GM12878 (cell line): ENCODE results near the gene DISP2. TPM values are rescaled to one million over a fixed set of nuclear protein-coding genes. Genes with fewer than 3 reads are reported as not detected.
A peak's percentile ranks its signal among the peaks of the same experiment; 100 is the strongest.

Experiments used
- BCL11A ChIP-seq: IDR thresholded peaks from 2 replicates; pipeline ENCODE4 v1.6.1; 2011; ENCODE audit warnings: low read depth, low read length
- BCLAF1 ChIP-seq: fragments of 450-650 bp; IDR thresholded peaks from 2 replicates; pipeline ENCODE4 v1.6.1; 2017; ENCODE audit warnings: antibody characterized with exemption, mild to moderate bottlenecking, moderate library complexity
- ETV6 ChIP-seq, 2 experiments: fragments of 450-650 bp in 1 of 2; IDR thresholded peaks in 1 of 2; conservative IDR thresholded peaks in 1 of 2; 2 replicates each; pipeline ENCODE4 v1.6.1; 2014; ENCODE audit warnings: antibody characterized with exemption in 1 of 2, borderline replicate concordance in 1 of 2, low read depth in 1 of 2, mild to moderate bottlenecking in 1 of 2, moderate library complexity in 1 of 2
- FOXK2 ChIP-seq: fragments of 450-650 bp; IDR thresholded peaks from 2 replicates; pipeline ENCODE4 v1.6.1; 2017; ENCODE audit warnings: mild to moderate bottlenecking, moderate library complexity
- MTA2 ChIP-seq: fragments of 450-650 bp; IDR thresholded peaks from 2 replicates; pipeline ENCODE4 v1.6.1; 2016; ENCODE audit warnings: low read depth, mild to moderate bottlenecking, moderate library complexity
- MTA3 ChIP-seq: IDR thresholded peaks from 2 replicates; pipeline ENCODE4 v1.6.1; 2012; ENCODE audit warnings: low read length, inconsistent platforms, borderline replicate concordance
- MYB ChIP-seq: fragments of 150-350 bp; IDR thresholded peaks from 2 replicates; pipeline ENCODE4 v1.6.1; 2014; ENCODE audit warnings: mild to moderate bottlenecking, low read depth, low read length, borderline replicate concordance
- NKRF ChIP-seq: fragments of 450-650 bp; conservative IDR thresholded peaks from 2 replicates; pipeline ENCODE4 v1.6.1; 2017; ENCODE audit warnings: mild to moderate bottlenecking, moderate library complexity
- PBX3 ChIP-seq: IDR thresholded peaks from 2 replicates; pipeline ENCODE4 v1.6.1; 2011; ENCODE audit warnings: mild to moderate bottlenecking, low read depth, low read length, moderate library complexity; ENCODE audit not compliant: insufficient replicate concordance
- SRF ChIP-seq, 2 experiments: IDR thresholded peaks; 2 replicates each; pipeline ENCODE4 v1.6.1; 2011; ENCODE audit warnings: low read depth in 2 of 2, low read length in 2 of 2, mild to moderate bottlenecking in 1 of 2, moderate library complexity in 1 of 2
- TCF12 ChIP-seq: IDR thresholded peaks from 2 replicates; pipeline ENCODE4 v1.6.1; 2011; ENCODE audit warnings: low read depth, mild to moderate bottlenecking, low read length
- ZNF207 ChIP-seq: fragments of 450-650 bp; IDR thresholded peaks from 2 replicates; pipeline ENCODE4 v1.6.1; 2014; ENCODE audit warnings: antibody characterized with exemption, mild to moderate bottlenecking, borderline replicate concordance
- ZNF274 ChIP-seq: IDR thresholded peaks from one replicate; pipeline ENCODE4 v1.8.0; 2011; ENCODE audit not compliant: insufficient read length, insufficient read depth
- ZNF622 ChIP-seq: fragments of 450-650 bp; IDR thresholded peaks from 2 replicates; pipeline ENCODE4 v1.6.1; 2017; ENCODE audit warnings: mild to moderate bottlenecking, inconsistent platforms
- ZSCAN29 ChIP-seq: fragments of 450-650 bp; IDR thresholded peaks from 2 replicates; pipeline ENCODE4 v1.6.1; 2017; ENCODE audit warnings: mild to moderate bottlenecking, moderate library complexity
- polyA plus RNA-seq, 11 experiments: library from polyadenylated mRNA; depleted of rRNA in 4 of 11; unstranded in 6 of 11; stranded (reverse) in 5 of 11; fragments of >200 nt; fragmentation: Nextera tagmentation in 4 of 11; fragmentation: Illumina TruSeq in 1 of 11; extraction: Ambion mirVana in 4 of 11; extraction: Trizol in 1 of 11; gene quantifications; 1 replicate in 1 of 11; 2 replicates in 10 of 11; pipeline versions ENCODE4 v1.2.1 to v1.2.3, GENCODE V29; 2011 to 2016; ENCODE audit warnings: inconsistent platforms in 2 of 11, missing spikeins in 2 of 11, low read depth in 1 of 11
- total RNA-seq, 4 experiments: library from RNA; depleted of rRNA in 3 of 4; stranded (reverse); fragments of >200 nt in 3 of 4; fragmentation: Illumina TruSeq in 1 of 4; extraction: Trizol in 1 of 4; gene quantifications; 2 replicates each; pipeline versions ENCODE4 v1.2.1 to v1.2.3, GENCODE V29; 2013 to 2021
- TF ChIP-seq, protein P1 (sequence below): fragments of 450-650 bp; IDR thresholded peaks from 2 replicates; pipeline ENCODE4 v1.6.1; 2017; ENCODE audit warnings: mild to moderate bottlenecking, moderate library complexity
- TF ChIP-seq, protein P2 (sequence below): IDR thresholded peaks from 2 replicates; pipeline ENCODE4 v1.6.1; 2012; ENCODE audit warnings: low read depth, low read length, improper control_type of control experiment

The DISP2 gene
- total and polyA plus RNA-seq, 10 of the 15 experiments (the other 5 are each of a cell fraction or from before 2014, with no cell fraction given) = under 0.01 to 0.20 (median 0.12) TPM; not detected in 7

- TF ChIP-seq, protein P1, sequence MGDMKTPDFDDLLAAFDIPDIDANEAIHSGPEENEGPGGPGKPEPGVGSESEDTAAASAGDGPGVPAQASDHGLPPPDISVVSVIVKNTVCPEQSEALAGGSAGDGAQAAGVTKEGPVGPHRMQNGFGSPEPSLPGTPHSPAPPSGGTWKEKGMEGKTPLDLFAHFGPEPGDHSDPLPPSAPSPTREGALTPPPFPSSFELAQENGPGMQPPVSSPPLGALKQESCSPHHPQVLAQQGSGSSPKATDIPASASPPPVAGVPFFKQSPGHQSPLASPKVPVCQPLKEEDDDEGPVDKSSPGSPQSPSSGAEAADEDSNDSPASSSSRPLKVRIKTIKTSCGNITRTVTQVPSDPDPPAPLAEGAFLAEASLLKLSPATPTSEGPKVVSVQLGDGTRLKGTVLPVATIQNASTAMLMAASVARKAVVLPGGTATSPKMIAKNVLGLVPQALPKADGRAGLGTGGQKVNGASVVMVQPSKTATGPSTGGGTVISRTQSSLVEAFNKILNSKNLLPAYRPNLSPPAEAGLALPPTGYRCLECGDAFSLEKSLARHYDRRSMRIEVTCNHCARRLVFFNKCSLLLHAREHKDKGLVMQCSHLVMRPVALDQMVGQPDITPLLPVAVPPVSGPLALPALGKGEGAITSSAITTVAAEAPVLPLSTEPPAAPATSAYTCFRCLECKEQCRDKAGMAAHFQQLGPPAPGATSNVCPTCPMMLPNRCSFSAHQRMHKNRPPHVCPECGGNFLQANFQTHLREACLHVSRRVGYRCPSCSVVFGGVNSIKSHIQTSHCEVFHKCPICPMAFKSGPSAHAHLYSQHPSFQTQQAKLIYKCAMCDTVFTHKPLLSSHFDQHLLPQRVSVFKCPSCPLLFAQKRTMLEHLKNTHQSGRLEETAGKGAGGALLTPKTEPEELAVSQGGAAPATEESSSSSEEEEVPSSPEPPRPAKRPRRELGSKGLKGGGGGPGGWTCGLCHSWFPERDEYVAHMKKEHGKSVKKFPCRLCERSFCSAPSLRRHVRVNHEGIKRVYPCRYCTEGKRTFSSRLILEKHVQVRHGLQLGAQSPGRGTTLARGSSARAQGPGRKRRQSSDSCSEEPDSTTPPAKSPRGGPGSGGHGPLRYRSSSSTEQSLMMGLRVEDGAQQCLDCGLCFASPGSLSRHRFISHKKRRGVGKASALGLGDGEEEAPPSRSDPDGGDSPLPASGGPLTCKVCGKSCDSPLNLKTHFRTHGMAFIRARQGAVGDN = peak; percentile 64; the same call in 1 of the 2 replicates
- TF ChIP-seq ETV6 (conservative IDR thresholded peaks at IDR 0.05 in 1 of 2, IDR thresholded peaks at IDR 0.05 in 1 of 2; ENCODE audit: borderline replicate concordance in 1 of 2, low read depth in 1 of 2) (no peak), BCL11A (no peak), ZSCAN29 (no peak), BCLAF1 (no peak), NKRF (peak; percentile 60; the same call in 1 of the 2 replicates), MYB (no peak), ZNF207 (no peak), ZNF274 (no peak), ZNF622 (no peak), SRF (IDR thresholded peaks at IDR 0.05; ENCODE audit: low read depth in 2 of 2, low read length in 2 of 2) (no peak), MTA2 (no peak), MTA3 (no peak), FOXK2 (no peak), PBX3 (no peak), TCF12 (peak; percentile 44; the same call in 1 of the 2 replicates)
- TF ChIP-seq, protein P2, sequence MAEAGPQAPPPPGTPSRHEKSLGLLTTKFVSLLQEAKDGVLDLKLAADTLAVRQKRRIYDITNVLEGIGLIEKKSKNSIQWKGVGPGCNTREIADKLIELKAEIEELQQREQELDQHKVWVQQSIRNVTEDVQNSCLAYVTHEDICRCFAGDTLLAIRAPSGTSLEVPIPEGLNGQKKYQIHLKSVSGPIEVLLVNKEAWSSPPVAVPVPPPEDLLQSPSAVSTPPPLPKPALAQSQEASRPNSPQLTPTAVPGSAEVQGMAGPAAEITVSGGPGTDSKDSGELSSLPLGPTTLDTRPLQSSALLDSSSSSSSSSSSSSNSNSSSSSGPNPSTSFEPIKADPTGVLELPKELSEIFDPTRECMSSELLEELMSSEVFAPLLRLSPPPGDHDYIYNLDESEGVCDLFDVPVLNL = no peak
Observed at GRCh38 chr15:40367686-40368611, 9.9 kb downstream of the DISP2 start (continued).
